Karpas-422 (cell line): Measurements from ENCODE around the gene MDK. TPM values are rescaled to one million over a fixed set of nuclear protein-coding genes. Genes with fewer than 3 reads are reported as not detected.

ENCODE experiments used
- DNase-seq: peaks from one replicate; pipeline ENCODE4 v3.0.0-alpha.2; 2015
- H2AFZ ChIP-seq: fragments of 200-600 bp; sonication (generic); 2 replicates; pipeline ENCODE4 v1.6.1; 2014; ENCODE audit warnings: antibody characterized with exemption, low read length, mixed read lengths
- H3K27ac ChIP-seq: fragments of 200-600 bp; sonication (generic); 2 replicates; pipeline ENCODE4 v1.5.1; 2014; ENCODE audit warnings: mild to moderate bottlenecking, low read length, moderate library complexity
- H3K27me3 ChIP-seq: fragments of 200-600 bp; sonication (generic); 2 replicates; pipeline ENCODE4 v1.6.1; 2014; ENCODE audit warnings: low read length, mixed read lengths
- H3K36me3 ChIP-seq: fragments of 200-600 bp; sonication (generic); 2 replicates; pipeline ENCODE4 v1.6.1; 2014; ENCODE audit warnings: low read length, mixed read lengths; ENCODE audit not compliant: insufficient read depth
- H3K4me1 ChIP-seq: fragments of 200-600 bp; sonication (generic); 2 replicates; pipeline ENCODE4 v1.6.1; 2014; ENCODE audit warnings: mild to moderate bottlenecking, low read length, mixed read lengths
- H3K4me2 ChIP-seq: fragments of 200-600 bp; sonication (generic); 2 replicates; pipeline ENCODE4 v1.6.1; 2014; ENCODE audit warnings: low read length, low read depth, mild to moderate bottlenecking; ENCODE audit not compliant: poor library complexity, severe bottlenecking
- H3K4me3 ChIP-seq: fragments of 200-600 bp; sonication (generic); 2 replicates; pipeline ENCODE4 v1.5.1; 2014; ENCODE audit warnings: mild to moderate bottlenecking, antibody characterized with exemption, low read length, mixed read lengths
- H3K79me2 ChIP-seq: fragments of 200-600 bp; sonication (generic); 2 replicates; pipeline ENCODE4 v1.6.1; 2014; ENCODE audit warnings: mild to moderate bottlenecking, low read length, mixed read lengths
- H3K9ac ChIP-seq: fragments of 200-600 bp; sonication (generic); 2 replicates; pipeline ENCODE4 v1.6.0; 2014; ENCODE audit warnings: low read length
- H3K9me2 ChIP-seq: fragments of 200-600 bp; sonication (generic), shearing (Covaris generic); replicated peaks from 2 replicates; pipeline ENCODE4 v1.6.0; 2014; ENCODE audit warnings: mild to moderate bottlenecking, low read length, moderate library complexity; ENCODE audit not compliant: insufficient read depth
- H3K9me3 ChIP-seq: fragments of 300-700, 200-600 bp; sonication (generic); 2 replicates; pipeline ENCODE4 v1.6.1; 2014; ENCODE audit warnings: low read length, mixed read lengths
- H4K20me1 ChIP-seq: fragments of 200-600 bp; sonication (generic); 2 replicates; pipeline ENCODE4 v1.6.1; 2014; ENCODE audit warnings: mild to moderate bottlenecking, antibody characterized with exemption, low read length, low read depth; ENCODE audit not compliant: insufficient read depth
- total RNA-seq: library from RNA; depleted of rRNA; stranded (reverse); fragments of >200 nt; shearing (Covaris generic); gene quantifications from 2 replicates; pipeline ENCODE4 v1.2.3, GENCODE V29; 2014; ENCODE audit warnings: low replicate concordance

MDK gene
- total RNA-seq, 1 experiment from 2014 or later, result 6.9 TPM

DNA sequence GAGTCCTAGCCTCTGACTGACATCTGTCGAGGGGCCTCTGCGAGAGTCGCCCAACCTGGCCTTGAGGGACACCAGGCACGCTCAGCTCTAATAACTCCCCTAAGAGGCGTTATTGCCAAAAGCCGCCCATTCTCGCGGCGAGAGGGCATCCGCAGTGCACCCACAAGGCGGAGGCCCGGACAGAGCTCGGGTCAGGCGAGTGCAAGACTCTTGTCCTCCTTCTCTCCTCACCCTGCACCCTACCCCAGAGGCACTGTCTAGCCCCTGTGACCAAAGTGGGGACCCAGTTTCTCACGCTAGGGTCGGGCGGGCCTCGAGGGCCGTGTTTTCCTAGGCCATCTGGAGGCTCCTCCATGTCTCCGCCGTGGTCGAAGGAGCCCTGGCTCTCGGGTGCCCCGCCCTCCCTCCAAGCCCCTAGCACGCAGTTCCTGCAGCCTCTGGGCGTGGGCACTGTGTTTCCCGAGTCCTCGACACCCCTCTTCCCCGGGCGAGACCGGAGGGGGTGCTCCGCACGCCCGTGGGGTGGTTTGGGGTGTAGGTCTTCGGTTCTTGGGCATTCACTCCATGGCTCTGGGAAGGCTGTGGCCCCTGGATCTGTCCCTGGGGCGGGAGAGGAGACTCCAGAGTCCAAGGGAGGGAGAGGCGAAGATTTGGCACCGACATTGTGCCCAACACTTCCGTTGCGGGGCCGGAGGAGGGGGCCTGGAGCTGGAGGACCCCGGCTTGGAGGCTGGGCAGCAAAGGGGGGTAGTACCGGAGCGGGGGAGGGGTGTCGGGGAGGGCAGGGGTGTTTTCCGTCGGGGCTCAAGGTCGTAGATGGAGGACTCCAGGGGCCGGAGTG is 9.1 kb downstream of the MDK start:
- Histone ChIP-seq H3K36me3 (no peaks in the 10 kb centered on the region), H3K9me2 (no peaks in the 10 kb centered on the region), H3K27ac (no peak overlapping the region), H3K4me2 (no peak overlapping the region), H3K27me3 (no peaks in the 10 kb centered on the region), H3K9ac (no peak overlapping the region), H3K9me3 (no peaks in the 10 kb centered on the region), H3K4me1 (peaks cover 30% of the 10 kb centered on the region), H3K79me2 (no peaks in the 10 kb centered on the region), H3K4me3 (peak overlapping the region; percentile 70; the same call in 1 of the 2 replicates), H2AFZ (no peak overlapping the region), H4K20me1 (peaks cover 11% of the 10 kb centered on the region)
- DNase-seq, result no peak

GRCh38 chr11:46391186-46391577 is 9.7 kb downstream of the MDK start:
- Histone ChIP-seq H3K9ac (0 out of 2 replicates have a peak overlapping the region, but pooled peaks have one; percentile 27), H3K4me2 (peak overlapping the region; percentile 58), H3K4me1 (peaks cover 30% of the 10 kb centered on the region), H3K79me2 (no peaks in the 10 kb centered on the region), H3K27ac (no peak overlapping the region), H3K4me3 (peak overlapping the region; percentile 57; the same call in 1 of the 2 replicates), H3K36me3 (no peaks in the 10 kb centered on the region), H4K20me1 (peaks cover 12% of the 10 kb centered on the region), H3K9me3 (no peaks in the 10 kb centered on the region), H2AFZ (no peak overlapping the region), H3K9me2 (no peaks in the 10 kb centered on the region), H3K27me3 (no peaks in the 10 kb centered on the region)
- no peak for DNase-seq

DNA sequence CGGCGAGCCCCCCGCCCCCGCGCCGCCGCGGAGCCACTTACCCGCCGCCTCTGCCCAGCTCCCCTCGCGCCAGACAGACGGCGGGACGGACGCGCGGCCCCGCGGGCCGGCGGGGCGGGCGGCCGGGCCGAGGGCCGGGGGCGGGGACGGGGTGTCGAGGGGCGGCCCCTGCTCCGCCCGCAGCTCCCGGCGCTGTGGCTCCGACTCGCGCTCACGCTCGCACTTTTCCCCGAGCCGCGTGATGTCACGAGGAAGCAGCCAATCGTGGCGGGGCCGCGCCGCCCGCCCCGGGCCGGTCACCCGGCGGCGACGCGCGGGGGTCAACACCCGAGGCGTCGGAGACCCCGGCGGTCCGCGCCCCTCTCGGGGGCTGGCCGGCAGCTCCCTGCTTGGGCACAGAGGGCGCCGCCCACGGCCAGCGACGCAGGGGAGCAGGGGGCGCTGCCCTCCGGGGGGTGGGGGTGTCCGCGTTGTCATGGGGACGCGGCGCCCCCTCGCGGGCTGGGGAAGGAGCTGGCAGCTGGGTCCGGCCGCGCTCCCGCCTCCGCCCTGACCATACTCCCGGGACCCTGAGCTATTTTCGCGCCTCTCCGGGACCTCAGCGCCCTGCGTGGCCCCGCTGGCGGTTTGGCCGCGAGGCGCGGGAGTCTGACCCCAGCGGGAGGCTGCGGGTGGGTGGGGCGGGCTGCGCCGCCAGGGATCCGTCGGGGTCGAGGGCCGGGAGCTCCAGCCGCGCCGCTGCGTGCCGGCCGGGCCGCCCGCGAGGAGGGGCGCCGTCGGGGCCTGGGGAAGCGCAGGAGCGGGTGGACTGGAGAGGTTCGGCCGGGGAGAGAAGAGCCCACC is 10.3 kb downstream of the MDK start, which contains the start of gene CHRM4:
TSS of gene CHRM4 (minus strand) at position 199 of the 843 bp plus-strand sequence. CDS start 5,219 bp downstream, outside the sequence.
- Histone ChIP-seq H3K36me3 (no peaks in the 10 kb centered on the region), H3K9ac (0 out of 2 replicates have a peak within 1 kb of the TSS, but pooled peaks have one; percentile 27), H2AFZ (no peak within 1 kb of the TSS), H3K27ac (no peak within 1 kb of the TSS), H3K4me3 (peak within 1 kb of the TSS; percentile 64; the same call in 1 of the 2 replicates), H4K20me1 (peaks cover 14% of the 10 kb centered on the region), H3K9me2 (no peaks in the 10 kb centered on the region), H3K4me2 (peak within 1 kb of the TSS; percentile 58), H3K9me3 (no peaks in the 10 kb centered on the region), H3K4me1 (peaks cover 30% of the 10 kb centered on the region), H3K79me2 (no peaks in the 10 kb centered on the region), H3K27me3 (no peaks in the 10 kb centered on the region)
- DNase-seq, result peak; percentile 77

DNA sequence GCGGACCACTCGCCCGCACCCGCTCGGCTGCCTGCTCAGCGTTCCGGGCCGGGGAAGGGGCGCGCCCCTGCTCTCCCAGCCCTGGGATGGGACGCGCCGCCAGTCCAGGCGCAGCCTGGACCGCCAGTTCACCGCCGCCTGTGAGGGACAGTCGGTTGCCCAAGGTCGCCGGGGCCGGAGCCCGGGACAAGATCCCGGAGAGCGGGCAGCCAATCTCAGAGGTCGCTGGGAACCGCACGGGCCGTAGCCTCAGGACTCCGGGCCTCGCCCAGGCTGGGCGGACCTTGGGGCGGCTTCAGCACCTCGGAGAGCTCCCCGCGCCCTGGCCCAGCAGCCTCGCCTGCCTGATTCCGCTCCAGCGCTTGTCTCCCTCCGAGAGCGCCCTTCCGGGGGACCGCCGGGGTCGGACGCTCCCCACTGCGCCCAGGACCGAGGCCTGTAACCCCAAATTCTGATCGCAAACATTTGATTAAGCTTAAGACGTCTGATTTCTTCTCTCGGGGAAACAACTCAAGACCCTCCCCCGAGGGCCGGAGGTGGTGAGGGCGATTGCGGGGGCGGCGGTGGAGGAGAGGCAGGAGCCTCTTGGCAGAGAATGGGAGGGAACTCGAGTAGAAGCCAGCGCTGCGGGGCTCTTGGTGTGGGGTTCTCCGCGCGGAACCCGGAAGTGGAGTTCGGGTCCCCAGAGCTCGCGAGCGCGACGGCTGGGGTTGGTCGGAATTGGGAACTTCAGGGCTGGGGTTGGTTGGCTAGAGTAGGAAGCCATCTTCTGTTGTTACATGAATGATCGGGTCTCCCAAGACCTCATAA is 11.2 kb downstream of the MDK start:
- Histone ChIP-seq H3K9ac (no peak overlapping the region), H4K20me1 (peaks cover 14% of the 10 kb centered on the region), H3K9me3 (no peaks in the 10 kb centered on the region), H3K4me1 (peaks cover 29% of the 10 kb centered on the region), H2AFZ (no peak overlapping the region), H3K27me3 (no peaks in the 10 kb centered on the region), H3K27ac (no peak overlapping the region), H3K4me2 (peak overlapping the region; percentile 41), H3K9me2 (no peaks in the 10 kb centered on the region), H3K36me3 (no peaks in the 10 kb centered on the region), H3K4me3 (no peak overlapping the region), H3K79me2 (no peaks in the 10 kb centered on the region)
- peak; percentile 93 for DNase-seq

GRCh38 chr11:46393231-46393616 is 11.8 kb downstream of the MDK start:
- H3K36me3 ChIP-seq, result no peaks in the 10 kb centered on the region
- H3K27me3 ChIP-seq, result no peaks in the 10 kb centered on the region
- H3K79me2 ChIP-seq, result no peaks in the 10 kb centered on the region
- no peak overlapping the region for H3K4me2 ChIP-seq
- no peaks in the 10 kb centered on the region for H3K9me2 ChIP-seq
- H3K9ac ChIP-seq, result no peak overlapping the region
- no peak overlapping the region for H2AFZ ChIP-seq
- H3K9me3 ChIP-seq, result no peaks in the 10 kb centered on the region
- no peak overlapping the region for H3K27ac ChIP-seq
- peaks cover 23% of the 10 kb centered on the region for H3K4me1 ChIP-seq
- no peak overlapping the region for H3K4me3 ChIP-seq
- peaks cover 14% of the 10 kb centered on the region for H4K20me1 ChIP-seq
- DNase-seq, result no peak

DNA sequence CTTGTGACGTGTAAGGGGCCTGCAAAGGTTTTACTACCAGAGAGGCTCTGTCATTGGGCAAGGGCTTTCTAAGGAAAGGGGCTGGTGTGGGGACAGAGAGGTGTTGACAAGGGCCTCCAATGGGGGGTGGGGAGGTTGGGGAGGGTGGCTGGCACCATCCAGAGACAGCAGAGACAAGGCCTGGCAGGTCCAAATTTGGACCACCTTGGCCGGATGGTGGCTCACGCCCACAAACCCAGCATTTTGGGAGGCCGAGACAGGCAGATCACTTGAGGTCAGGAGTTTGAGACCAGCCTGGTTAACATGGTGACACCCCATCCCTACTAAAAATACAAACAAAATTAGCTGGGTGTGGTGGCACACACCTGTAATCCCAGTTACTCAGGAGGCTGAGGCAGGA is 12.3 kb downstream of the MDK start:
- Histone ChIP-seq H3K4me2 (no peak overlapping the region), H4K20me1 (peaks cover 14% of the 10 kb centered on the region), H3K9ac (no peak overlapping the region), H3K27me3 (no peaks in the 10 kb centered on the region), H3K4me1 (peaks cover 18% of the 10 kb centered on the region), H3K27ac (no peak overlapping the region), H3K9me3 (no peaks in the 10 kb centered on the region), H3K9me2 (no peaks in the 10 kb centered on the region), H2AFZ (no peak overlapping the region), H3K79me2 (no peaks in the 10 kb centered on the region), H3K36me3 (no peaks in the 10 kb centered on the region), H3K4me3 (no peak overlapping the region)
- no peak for DNase-seq

- Histone ChIP-seq H3K9ac (no peak overlapping the region), H3K9me2 (no peaks in the 10 kb centered on the region), H3K27ac (no peak overlapping the region), H3K9me3 (no peaks in the 10 kb centered on the region), H3K27me3 (no peaks in the 10 kb centered on the region), H3K36me3 (no peaks in the 10 kb centered on the region), H3K79me2 (no peaks in the 10 kb centered on the region), H4K20me1 (peaks cover 14% of the 10 kb centered on the region), H2AFZ (no peak overlapping the region), H3K4me1 (peaks cover 4% of the 10 kb centered on the region), H3K4me3 (no peak overlapping the region), H3K4me2 (no peak overlapping the region)
- no peak for DNase-seq
Observed at GRCh38 chr11:46397526-46397925, 16.1 kb downstream of the MDK start.
